HG02970 (cell line): ENCODE results near the gene MAGI3.
"Not testable (repeated sequence)": the region's sequence is repeated elsewhere in the genome, so short reads cannot be mapped to it uniquely, and the experiment has no call there.

Experiments
- ATAC-seq: cut with Tn5 transposase; IDR thresholded peaks from one replicate; pipeline ENCODE4 v1.9.1; 2021; ENCODE audit warnings: mild to moderate bottlenecking, moderate library complexity, moderate number of reproducible peaks; ENCODE audit not compliant: unreplicated experiment, low FRiP score

The MAGI3 gene

DNA sequence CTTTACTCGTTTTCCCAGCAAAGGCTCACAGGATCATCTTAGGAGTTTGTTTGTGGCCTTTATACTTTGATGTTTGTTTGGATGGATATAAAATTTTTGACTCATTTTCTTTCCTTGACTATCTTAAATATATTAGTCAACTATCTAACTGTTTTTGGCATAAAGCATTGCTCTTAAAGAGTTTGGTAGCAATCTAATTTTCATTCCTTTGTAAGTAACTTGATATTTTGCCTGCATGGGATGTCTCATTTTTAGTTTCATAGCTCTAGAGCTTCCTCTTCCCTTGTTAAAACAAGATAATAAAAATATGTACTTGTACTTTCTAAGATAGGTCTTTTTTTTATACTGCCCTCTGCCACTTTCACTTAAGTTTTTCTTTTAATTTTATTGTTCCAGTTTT lies 161.9 kb downstream of the MAGI3 start:
- ATAC-seq = no peak

GRCh38 chr1:113557187-113557586 lies 166.9 kb downstream of the MAGI3 start:
- ATAC-seq = no peak

- no peak for ATAC-seq
Measured at GRCh38 chr1:113565621-113566020, 175.3 kb downstream of the MAGI3 start.

DNA sequence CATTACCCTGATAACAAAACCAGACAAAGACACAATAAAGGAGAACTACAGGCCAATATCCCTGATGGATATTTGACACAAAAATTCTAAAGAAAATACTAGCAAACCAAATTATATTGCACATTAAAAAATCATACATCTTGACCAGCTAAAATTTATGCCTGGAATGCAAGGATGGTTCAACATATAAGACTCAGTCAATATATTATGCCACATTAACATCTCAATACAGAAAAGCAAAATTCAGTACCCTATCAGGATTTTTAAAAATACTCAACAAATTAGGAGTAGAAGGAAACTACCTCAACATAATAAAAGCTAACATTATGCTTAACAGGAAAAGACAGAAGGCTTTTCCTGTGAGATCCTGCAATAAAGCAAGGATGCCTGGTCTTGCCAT lies 177.1 kb downstream of the MAGI3 start:
- no peak for ATAC-seq

DNA sequence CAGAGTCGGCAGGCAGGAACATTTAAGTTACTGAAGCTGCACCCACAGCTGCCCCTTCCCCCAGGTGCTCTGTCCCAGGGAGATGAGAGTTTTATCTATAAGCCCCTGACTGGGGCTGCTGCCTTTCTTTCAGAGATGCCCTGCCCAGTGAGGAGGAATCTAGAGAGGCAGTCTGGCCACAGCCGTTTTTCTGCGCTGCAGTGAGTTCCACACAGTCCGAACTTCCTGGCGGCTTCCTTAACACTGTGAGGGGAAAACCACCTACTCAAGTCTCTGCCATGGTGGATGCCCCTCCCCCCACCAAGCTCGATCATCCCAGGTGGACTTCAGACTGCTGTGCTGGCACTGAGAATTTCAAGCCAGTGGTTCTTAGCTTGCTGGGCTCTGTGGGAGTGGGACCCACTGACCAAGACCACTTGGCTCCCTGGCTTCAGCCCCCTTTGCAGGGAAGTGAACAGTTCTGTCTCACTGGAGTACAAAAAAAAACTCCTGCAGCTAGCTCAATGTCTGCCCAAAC lies 185.5 kb downstream of the MAGI3 start:
- ATAC-seq = not testable (repeated sequence)

DNA sequence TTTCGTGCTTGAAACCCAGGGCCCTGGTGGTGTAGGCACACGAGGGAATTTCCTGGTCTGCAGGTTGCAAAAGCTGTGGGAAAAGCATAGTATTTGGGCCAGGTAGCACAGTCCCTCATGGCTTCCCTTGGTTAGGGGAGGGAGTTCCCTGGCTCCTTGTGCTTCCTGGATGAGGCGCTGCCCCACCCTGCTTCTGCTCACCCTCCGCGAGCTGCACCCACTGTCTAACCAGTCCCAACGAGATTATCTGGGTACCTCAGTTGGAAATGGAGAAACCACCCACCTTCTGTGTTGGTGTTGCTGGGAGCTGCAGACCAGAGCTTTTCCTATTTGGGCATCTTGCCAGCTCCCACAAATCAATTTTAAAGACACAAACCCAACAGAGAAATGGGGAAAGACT lies 186.0 kb downstream of the MAGI3 start:
- no peak for ATAC-seq

- ATAC-seq = no peak
Measured at GRCh38 chr1:113579256-113580018, 189.1 kb downstream of the MAGI3 start.

DNA sequence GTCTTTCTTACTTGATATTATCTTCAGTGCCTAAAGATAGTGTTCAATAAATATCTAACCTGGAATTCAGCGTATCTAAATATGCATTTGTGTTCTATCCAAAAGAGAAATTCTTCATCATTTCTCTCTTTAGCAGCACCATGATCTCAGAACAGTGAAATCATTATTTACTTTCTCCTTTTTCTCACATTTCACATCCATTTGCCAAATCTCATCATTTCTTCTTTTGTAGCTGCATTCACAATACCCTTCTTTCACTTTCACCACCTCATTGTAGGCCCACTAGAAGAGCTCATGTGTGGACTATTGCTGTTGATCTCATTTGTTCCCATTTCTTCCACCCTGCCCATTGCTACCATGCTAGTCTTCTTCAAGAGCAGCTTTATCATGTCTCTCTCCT lies 191.0 kb downstream of the MAGI3 start:
- ATAC-seq = no peak

DNA sequence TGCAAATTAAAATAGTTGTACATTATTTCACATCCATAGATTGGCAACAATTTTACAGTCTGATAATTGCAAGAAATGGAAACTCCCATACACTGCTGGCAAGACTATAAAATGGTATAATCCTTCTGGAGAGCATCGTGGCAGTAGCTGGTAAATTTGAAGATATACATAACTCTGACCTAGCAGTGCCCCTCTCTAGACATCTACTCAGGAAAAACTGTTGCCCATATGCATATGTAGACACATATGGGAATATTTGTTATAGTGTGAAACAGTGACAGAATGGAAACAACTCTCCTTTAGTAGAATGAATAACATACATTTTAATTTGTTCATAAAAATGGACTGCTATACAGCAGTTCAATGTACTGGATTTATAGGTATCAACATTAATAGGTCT lies 191.8 kb downstream of the MAGI3 start:
- ATAC-seq = no peak

- ATAC-seq = no peak
Measured at GRCh38 chr1:113587475-113587874, 197.2 kb downstream of the MAGI3 start.

GRCh38 chr1:113592230-113592629 lies 201.9 kb downstream of the MAGI3 start:
- no peak for ATAC-seq

DNA sequence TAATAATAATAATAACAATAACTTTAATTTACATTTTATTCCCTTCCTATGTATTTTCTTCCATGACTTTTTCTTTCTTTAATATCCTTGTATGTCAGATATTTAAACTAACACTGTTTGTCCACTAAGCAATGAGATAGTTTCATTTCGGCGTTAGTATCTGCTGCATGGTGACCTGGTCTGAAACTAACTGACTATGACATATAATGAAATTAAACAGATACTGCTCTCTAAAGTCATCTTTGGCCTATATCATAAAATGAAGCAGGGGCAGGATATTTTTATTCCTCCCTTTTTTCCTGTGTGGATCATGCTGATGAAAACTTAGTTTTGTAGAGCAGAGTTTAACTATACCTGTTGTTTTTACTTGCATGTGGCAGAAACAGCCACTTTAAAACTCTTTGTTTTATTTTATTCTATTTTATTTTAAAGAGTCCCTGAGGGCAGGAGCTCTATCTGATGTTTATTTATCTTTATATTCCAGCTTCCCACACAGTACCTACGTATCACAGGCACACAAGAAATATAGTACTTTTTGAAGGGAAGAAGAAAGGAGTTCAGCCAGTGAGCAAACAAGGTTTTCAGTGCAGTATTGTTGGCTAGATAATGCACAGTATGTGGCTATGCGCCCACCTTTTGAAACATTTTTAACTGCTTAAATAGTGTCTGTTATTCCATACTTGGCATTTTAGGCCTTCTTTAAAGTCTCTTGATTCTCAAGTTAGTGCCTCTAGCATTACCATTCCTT lies 203.4 kb downstream of the MAGI3 start:
- ATAC-seq = no peak

GRCh38 chr1:113604466-113604865 lies 214.2 kb downstream of the MAGI3 start:
- ATAC-seq = not testable (repeated sequence)

DNA sequence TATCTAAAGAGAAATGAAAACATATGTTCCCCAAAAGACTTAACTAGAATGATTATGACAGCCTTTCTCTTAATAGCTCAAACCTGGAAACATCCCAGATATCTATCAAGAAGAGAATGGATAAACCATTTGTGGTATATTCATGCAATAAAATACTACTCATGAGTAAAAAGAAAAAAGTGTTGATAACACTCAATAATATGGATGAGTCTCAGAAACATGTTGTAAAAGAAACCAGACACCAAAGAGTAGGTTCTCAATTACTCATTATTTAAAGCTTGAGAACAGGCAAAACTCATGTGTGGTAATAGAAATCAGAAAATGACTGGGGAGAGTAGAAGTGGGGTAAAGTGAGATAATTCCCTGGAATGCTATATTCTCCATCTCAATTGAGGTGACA lies 214.8 kb downstream of the MAGI3 start:
- no peak for ATAC-seq

- ATAC-seq = no peak
Measured at GRCh38 chr1:113608399-113608798, 218.1 kb downstream of the MAGI3 start.

GRCh38 chr1:113610372-113610771 lies 220.1 kb downstream of the MAGI3 start:
- no peak for ATAC-seq

- ATAC-seq = no peak
Measured at GRCh38 chr1:113615425-113615824, 225.1 kb downstream of the MAGI3 start.

DNA sequence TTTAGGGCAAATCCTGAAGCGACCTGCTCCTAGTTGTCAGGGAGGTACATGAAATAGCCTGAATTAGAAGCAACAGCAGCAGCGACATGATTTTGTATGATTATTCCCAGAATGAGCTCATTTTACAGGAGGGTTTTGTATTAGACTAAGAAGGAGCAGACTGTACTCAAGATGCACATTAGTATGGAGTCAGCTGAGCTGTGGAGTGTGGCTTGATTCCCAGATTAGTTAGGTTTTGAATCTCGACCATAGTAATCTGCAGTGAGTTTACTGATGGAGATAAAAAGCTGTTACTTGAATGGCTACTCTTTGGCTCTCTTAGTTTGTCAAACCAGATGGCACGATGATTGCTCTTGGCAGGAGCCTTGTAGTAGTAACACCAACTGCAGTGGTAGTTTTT lies 225.8 kb downstream of the MAGI3 start:
- no peak for ATAC-seq

DNA sequence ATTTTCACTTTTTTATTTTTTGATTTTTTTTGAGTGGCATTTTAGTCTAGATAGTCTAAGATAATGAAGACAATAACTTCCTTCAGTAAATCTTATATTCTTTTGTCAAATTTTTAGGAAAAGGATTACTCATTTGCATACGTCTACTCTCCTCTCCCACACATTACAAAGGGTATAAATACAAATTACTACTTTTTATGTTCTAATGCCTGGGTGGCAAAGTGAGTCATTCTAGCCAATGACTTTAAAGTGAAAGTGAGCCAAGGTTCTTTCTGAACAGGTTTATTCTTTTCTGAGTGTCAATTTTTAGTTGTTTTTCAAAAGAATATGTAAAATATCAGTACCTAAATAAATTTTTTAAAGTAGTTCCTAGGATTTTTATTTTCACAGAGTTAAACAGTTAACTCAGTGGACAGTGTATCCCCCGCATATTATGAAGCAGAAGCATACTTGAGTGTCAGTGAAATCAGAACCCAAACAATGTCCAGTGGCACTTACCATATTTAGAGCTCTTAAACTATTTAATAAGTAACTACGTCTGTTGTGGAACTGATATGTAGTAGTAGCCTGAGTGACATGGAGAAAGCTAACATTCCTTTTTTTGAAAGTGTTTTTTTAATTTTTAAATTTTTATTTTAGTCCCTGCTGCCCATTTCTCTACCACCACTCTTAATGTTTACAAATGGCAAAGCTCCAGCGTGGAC lies 227.3 kb downstream of the MAGI3 start:
- ATAC-seq = no peak

GRCh38 chr1:113628997-113629396 lies 238.7 kb downstream of the MAGI3 start:
- no peak for ATAC-seq
